Loucy (cell line): Measurements from ENCODE around the gene TMEFF1.

Source experiments
- CTCF ChIP-seq: fragments of 200-600 bp; sonication (generic); conservative IDR thresholded peaks from 2 replicates; pipeline ENCODE4 v1.5.1; 2014; ENCODE audit warnings: mild to moderate bottlenecking, antibody characterized with exemption, low read length
- EZH2phosphoT487 ChIP-seq: fragments of 200-600 bp; IDR thresholded peaks from 2 replicates; pipeline ENCODE4 v1.6.1; 2018; ENCODE audit warnings: antibody characterized with exemption, mild to moderate bottlenecking, moderate library complexity, borderline replicate concordance

GRCh38 chr9:100431886-100432285, 41.1 kb upstream of the TMEFF1 start:
- TF ChIP-seq CTCF (no peak), EZH2phosphoT487 (no peak)
